GM18511 (cell line): ENCODE results near the gene PES1.
A peak's percentile ranks its signal among the peaks of the same experiment; 100 is the strongest.
"Not testable (repeated sequence)": the region's sequence is repeated elsewhere in the genome, so short reads cannot be mapped to it uniquely, and the experiment has no call there.

Experiments used
- ATAC-seq: cut with Tn5 transposase; IDR thresholded peaks from one replicate; pipeline ENCODE4 v1.9.1; 2021; ENCODE audit warnings: mild to moderate bottlenecking, moderate library complexity; ENCODE audit not compliant: unreplicated experiment

Gene PES1

DNA sequence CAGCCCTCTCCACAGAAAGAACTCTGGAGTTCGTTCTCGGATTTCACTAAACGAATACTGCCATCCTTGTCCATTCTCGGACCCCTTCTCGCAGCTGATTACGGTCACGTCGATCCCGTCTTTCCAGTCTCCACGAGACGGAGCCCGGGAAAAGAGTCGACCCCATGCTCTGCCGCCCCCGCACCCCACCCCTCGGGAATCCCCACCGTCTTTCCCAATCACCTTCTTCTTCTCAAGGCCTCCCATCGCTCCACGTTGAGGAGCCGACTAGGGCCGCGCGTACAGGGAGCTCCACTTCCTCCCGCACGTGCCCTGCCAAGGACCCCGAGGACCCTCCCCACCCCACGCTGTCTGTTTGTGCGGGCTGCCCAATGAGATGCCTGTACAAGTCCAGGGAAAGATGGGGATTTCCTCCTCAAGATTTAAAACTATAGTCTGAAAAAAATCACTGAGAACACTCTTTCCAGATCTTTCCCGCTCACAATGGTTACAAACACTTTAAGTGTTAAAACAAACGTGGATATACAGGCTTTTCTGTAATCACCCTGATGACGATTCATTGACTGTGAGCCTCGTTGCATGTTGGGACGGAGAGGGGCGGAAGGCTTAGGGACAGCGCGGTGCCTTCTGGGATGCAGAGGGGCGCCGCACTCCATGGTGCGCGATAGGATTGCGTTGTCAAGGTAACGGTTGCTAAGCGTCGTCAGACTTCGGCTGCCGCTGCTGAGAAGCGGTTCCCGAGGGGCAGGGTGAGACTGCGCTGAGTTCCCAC, at the start of gene PES1:
TSS of gene PES1 (minus strand) at position 323 of the 772 bp plus-strand sequence. CDS start at position 246, 77 bp downstream.
- ATAC-seq = peak; percentile 98

DNA sequence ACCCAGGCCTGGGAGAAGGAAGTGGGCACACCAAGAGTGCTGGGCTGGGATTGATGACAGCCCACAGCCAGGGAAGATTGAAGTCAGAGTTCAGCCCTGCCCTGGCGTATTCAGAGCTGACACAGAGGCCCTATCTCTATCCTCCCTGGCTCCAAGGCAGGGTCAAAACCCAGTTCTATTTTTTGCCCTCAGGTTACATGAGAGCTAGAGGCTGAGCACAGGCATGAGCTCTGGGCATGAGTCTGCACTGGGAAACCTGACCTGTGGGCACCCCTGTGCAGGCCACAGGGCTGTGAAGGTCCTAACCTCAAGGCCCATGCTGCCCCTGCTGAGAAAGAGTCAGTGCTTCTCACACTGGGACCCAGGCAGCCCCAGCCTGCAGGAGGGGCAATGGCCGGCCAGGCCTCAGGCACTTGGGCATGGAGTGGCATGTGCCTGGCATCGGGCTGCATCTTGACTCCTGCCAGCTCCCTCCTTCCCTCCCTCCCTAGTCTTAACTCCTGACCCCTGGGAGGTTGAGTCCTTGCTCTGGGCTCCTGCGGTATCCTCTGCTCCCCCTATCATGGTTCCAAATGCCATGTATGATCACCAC, 49.2 kb upstream of the PES1 start:
- no peak for ATAC-seq

DNA sequence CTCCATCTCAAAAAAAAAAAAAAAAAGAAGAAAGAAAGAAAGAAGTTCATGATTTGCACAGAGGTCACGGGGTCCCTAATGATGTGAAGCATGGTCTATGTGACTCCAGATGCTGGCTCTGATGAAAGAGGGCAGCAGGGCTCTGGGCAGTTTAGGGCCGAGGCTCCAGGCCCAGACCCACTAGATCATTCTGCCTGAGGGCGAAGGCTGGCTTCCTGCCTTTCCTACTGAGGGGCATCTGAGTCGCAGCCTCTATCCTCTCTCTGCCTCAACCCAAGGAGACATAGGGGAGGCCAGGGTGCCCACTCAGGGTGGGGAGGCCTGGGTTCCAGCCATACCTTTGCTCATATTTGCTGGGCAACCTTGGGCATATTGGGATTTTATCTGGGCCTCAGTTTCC, 48.7 kb upstream of the PES1 start:
- no peak for ATAC-seq

DNA sequence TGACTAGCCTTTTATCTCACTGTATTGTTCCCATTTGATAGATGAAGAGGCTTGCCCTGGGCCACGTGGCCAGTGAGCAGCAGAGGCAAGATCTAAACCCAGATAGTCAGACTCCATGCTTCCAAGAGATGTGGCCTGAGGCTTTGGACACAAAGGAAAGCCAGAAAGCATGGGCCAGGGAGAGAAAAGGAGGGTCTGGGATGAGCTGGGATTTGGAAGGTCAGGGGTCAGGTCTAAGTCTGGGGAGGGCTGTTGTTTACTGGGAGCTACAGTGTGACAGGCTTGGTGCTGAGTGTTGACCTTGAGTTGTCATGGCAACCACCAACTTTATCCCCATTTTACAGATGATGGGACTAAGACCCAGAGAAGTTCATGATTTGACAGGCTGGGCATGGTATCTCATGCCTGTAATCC, 46.0 kb upstream of the PES1 start:
- no peak for ATAC-seq

DNA sequence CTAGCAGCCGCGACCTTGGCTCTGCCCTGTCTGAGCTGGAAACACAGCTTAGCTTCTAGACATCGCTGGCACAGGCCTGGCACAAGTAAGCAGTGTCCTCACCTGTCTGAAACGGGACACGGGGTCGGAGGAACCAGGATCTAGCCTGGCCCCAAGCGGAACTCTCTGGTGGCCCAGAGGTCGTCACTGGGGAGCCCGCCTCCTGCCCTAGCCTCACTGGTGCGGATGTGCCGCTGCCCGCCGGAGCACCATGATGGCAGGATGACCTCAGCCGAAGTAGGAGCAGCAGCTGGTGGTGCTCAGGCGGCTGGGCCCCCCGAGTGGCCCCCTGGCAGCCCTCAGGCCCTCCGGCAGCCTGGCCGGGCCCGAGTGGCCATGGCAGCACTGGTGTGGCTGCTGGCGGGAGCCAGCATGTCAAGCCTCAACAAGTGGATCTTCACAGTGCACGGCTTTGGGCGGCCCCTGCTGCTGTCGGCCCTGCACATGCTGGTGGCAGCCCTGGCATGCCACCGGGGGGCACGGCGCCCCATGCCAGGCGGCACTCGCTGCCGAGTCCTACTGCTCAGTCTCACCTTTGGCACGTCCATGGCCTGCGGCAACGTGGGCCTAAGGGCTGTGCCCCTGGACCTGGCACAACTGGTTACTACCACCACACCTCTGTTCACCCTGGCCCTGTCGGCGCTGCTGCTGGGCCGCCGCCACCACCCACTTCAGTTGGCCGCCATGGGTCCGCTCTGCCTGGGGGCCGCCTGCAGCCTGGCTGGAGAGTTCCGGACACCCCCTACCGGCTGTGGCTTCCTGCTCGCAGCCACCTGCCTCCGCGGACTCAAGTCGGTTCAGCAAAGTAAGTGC, 44.7 kb upstream of the PES1 start:
- ATAC-seq = no peak

DNA sequence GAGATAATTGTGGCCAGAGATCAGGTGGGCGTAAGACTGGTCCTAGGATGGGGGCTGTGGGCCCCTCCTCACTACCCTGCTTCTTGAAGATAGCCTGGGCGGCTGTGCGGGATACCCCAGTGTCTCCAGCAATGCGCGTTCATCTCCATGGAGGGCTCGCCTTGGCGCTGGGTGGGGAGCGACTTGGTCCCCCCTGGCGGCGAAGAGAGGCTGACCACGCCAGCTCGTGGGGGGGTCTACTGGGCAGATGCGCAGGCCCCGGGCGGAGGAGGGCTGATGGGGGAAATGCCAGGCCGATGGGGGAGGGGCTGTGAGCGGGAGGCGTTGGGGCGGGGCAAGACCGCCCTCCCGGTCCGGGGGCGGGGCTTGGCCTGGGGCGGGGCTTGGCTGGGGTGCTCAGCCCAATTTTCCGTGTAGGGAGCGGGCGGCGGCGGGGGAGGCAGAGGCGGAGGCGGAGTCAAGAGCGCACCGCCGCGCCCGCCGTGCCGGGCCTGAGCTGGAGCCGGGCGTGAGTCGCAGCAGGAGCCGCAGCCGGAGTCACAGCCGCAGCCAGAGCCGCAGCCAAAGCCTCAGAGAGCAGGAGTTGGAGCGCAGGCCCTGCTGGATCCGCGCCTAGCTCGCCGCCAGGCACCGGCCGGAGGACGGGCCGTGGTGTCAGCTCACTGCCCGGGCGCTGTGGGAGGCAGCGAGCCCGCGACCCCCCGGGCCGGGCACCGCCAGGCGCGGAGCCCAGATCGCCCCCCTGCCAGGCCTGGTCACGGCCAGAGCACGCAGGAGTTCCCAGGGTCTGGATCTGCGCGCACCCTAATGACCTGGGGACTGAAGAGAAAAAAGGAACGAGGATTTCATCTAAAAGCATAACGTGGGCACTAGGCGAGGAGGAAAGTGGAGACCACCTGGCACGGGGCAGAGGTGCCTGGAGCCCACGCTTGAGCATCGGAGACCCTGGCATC, 43.8 kb upstream of the PES1 start, which contains the start of gene SLC35E4:
TSS of gene SLC35E4 (plus strand) at position 509 of the 953 bp plus-strand sequence. CDS start 670 bp downstream, outside the sequence.
- ATAC-seq = peak; percentile 69

DNA sequence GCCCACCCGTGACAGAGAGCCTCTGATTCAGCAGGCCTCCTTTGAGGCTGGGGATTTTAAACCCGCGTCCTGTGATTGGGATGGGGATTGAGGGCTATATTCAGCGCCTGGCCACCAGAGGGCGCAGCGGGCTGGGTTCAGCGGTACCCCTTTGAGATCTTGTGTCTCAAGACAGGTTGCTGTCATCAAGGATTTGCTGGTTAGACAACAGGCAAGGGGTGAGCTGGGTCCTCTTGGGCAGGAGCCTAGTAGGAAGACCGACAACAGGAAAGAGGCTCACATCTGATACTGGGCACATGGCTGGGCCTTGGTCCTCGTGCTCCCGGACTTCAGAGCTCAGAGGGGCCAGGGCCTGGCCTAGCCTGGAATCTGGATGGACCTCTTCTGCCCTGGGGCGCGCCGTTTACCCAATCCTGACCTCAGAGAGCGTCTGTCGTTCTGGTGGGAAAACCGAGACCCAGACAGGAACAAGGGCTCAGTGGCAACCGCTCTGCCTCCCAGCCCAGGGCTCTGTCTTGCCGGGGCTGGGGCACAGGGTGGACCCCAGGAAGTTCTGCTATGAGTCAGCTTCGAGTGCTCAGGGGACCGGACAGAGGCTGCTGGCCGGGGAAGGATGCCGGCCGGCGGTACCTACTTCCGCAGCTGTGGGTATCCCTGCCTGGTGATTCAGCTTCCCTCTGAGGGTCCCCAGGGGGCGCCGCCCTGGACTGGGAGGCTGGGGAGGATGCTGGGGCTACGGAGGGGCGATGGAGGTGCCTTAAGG, 42.9 kb upstream of the PES1 start:
- ATAC-seq = peak; percentile 63

DNA sequence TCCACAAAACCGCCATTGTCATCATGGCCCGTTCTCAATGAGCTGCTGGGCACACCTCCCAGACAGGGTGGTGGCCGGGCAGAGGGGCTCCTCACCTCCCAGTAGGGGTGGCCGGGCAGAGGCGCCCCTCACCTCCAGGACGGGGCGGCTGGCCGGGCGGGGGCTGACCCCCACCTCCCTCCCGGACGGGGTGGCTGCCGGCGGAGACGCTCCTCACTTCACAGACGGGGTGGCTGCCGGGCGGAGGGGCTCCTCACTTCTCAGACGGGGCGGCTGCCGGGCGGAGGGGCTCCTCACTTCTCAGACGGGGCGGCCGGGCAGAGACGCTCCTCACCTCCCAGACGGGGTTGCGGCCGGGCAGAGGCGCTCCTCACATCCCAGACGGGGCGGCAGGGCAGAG, 39.8 kb upstream of the PES1 start:
- ATAC-seq = not testable (repeated sequence)

DNA sequence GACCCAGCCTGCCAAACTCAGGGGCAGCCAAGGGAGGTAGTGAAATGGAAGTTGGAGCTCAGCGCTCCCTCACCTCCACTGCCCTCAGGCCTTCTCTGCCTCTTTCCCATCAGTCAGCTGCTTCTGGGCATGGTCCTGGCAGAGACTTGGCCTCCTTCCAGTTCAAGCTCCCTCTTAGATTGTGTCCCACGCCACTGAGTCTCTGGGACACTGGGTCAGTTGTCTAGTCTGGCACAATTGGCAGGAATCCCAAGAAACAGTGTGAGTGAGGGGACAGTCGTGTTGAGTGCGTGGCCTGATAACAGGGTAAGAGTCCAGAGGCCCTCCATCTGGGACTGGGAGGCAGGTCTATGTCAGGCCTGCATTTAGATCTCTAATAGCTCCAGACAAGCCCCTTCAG, 36.8 kb upstream of the PES1 start:
- no peak for ATAC-seq

DNA sequence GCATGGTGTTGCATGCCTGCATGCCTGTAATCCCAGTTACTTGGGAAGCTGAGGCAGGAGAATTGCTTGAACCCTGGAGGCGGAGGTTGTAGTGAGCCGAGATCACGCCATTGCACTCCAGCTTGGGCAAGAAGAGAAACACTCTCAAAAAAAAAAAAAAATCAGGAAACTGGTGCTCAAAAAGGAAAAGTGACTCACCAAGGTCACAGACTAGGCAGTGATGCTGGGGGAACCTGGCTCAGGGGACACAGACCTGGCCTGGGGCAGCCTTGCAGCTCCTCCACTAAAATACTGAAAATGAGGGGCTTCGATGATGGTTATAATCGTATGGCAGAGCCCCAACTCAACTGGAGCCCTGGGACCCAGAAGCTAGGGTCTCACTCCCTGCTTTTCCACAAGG, 35.8 kb upstream of the PES1 start:
- ATAC-seq = no peak

DNA sequence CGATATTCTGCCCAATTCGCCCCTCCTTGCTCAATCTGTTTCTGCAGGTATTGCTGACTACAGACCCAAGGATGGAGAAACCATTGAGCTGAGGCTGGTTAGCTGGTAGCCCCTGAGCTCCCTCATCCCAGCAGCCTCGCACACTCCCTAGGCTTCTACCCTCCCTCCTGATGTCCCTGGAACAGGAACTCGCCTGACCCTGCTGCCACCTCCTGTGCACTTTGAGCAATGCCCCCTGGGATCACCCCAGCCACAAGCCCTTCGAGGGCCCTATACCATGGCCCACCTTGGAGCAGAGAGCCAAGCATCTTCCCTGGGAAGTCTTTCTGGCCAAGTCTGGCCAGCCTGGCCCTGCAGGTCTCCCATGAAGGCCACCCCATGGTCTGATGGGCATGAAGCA, 34.7 kb upstream of the PES1 start:
- no peak for ATAC-seq

DNA sequence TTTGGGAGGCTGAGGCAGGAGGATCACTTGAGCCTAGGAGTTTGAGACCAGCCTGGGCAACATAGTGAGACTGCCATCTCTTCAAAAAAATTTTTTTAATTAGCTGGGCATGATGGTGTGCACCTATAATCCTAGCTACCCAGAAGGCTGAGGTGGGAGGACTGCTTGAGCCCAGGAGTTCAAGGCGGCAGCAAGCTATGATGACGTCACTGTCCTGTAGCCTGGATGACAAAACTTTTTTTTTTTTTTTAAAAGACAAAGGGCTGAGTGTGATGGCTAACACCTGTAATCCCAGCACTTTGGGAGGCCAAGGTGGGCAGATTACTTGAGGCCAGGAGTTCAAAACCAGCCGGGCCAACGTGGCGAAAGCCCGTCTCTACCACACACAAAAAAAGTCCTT, 28.2 kb upstream of the PES1 start:
- ATAC-seq = not testable (repeated sequence)

DNA sequence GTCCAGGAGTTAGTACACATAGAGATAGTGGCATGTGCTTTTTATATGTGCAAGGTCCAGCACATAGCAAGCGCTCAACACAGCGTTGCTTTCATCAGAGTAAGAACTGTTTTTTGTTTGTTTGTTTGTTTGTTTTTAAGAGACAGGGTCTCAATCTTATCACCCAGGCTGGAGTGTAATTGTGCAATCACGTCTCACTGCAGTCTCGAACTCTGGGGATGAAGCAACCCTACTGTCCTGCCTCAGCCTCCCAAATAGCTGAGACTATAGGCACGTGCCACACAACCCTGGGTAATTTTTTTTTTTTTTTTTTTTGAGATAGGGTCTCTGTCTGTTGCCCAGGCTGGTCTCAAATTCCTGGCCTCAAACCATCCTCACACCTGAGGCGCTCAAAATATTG, 26.1 kb upstream of the PES1 start:
- no peak for ATAC-seq

DNA sequence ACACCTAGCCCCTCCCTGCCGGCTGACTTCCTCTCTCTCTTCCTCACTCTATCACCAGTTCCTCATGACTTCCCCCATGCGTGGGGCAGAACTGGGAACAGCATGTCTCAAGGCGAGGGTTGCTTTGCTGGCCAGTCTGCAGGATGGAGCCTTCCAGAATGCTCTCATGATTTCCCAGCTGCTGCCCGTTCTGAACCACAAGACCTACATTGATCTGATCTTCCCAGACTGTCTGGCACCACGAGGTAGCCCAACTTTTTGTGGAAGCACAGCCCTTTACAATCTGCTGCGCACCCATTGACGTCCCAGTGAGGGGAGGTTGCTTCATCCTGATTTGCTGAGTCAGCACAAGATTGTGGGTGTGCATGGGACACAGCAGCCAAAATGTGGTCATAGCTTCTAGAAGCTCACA, 23.8 kb upstream of the PES1 start:
- no peak for ATAC-seq

DNA sequence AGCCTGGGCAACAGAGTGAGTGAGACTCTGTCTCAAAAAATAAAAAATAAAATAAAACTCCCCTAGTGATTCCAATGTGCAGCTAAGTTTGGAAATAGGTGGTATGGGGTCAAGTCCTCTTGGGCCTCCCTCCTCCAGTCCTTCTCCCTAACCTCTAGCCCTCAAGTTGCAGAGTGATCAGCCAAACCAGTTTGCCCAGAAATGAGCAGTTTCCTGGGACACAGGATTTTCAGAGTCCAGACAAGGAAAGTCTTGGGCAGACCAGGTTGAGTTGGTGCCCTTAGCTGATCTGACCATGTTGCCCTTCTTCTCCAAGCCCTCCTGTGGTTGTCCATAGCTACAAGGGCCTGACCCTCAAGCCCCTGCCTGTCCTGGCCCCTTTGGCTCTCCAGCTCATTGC, 23.2 kb upstream of the PES1 start:
- no peak for ATAC-seq

DNA sequence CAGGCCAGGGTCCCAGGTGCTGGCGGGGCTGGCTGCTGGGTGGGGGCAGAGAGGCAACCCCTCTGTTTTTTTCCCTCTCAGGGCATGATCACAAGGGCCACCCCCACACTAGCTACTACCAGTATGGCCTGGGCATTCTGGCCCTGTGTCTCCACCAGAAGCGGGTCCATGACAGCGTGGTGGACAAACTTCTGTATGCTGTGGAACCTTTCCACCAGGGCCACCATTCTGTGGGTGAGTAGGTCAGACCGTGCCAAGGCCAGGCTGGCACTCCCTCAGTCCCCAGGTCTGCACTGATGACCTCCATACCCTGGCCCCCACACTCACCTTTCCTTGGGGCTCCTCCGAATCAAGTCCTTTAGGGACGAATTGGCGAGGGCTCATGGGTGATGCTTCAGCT, 22.6 kb upstream of the PES1 start:
- no peak for ATAC-seq

DNA sequence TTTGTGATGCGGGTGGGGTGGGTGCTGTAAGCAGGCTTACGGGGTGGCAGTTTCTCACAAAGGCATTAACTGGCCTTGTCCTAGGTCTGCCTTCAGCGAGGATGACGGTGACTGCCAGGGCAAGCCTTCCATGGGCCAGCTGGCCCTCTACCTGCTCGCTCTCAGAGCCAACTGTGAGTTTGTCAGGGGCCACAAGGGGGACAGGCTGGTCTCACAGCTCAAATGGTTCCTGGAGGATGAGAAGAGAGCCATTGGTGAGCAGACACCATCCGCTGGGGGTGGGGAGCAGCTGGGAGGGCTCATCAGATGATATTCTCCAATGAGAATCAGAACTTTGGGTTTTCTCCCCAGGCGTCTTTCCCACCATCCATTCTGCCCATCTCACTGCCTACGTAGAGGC, 21.1 kb upstream of the PES1 start:
- ATAC-seq = no peak

DNA sequence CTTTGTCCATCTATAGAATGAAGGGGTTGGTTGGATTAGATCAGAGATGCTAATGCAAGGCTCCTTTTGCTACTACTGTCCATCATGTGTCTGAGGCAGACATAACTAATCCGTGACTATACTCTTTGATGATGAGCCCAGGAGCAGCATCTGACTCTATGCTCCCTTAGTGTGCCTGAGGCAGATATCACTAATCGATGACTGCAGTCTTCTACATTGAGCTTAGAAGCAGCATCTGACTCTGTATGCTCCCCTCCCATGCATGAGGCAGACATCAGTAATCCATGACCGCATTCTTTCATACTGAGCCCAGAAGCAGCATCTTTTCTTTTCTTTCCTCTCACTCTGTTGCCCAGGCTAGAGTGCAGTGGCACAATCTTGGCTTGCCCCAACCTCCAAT, 19.5 kb upstream of the PES1 start:
- ATAC-seq = no peak

DNA sequence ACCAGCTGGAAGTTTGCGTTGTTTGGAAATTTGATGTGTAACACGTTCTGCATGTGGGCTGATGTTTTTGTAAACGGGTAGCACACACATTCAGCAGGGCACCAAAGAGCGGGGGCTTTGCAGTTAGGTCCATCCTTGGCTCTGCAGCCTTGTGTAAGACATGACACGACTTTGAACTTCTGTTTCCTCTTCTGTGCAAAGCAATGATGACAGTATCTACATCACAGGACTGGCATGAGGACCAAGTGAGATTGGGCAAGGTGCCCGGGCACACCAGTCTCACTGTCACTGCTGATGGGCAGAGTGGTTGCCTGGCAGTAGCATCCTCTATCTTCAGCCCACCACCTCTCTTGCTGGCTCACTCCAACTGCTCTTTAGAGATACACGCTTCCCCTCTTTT, 18.6 kb upstream of the PES1 start:
- ATAC-seq = no peak
